K562 (cell line): ENCODE measurements around the gene SH3BP2. TPM values are rescaled to one million over a fixed set of nuclear protein-coding genes. Genes with fewer than 3 reads are reported as not detected.

Experiments used
- ATAC-seq: fragments of 200-7000 bp; cut with Tn5 transposase; 3 replicates; pipeline ENCODE4 v1.9.1; 2020; ENCODE audit warnings: moderate library complexity
- BruUV-seq: library from RNA; stranded (reverse); fragments of 400-500 nt; replicated peaks from 2 replicates; lab custom pipeline; 2021; lab: Mats Ljungman, UMichigan
- CTCF ChIA-PET: fragments of 300-600 bp; formaldehyde crosslinking; extraction: SDS; loops from one replicate; lab custom pipeline; 2021; ENCODE audit warnings: low intra/inter-chr PET ratio; lab: Yijun Ruan, JAX
- POLR2A ChIA-PET: fragments of 300-600, 350-650 bp; sonication (Branson Sonifier 250); formaldehyde crosslinking; extraction: SDS; loops from one replicate; lab custom pipeline; 2021; ENCODE audit warnings: antibody characterized with exemption, inconsistent platforms; lab: Yijun Ruan, JAX
- DNase-seq, 4 experiments: peaks; one replicate each; pipeline versions ENCODE4 v3.0.0 to v3.0.0-alpha.2; 2011 to 2018; ENCODE audit warnings: low spot score in 3 of 4, mixed read lengths in 3 of 4; ENCODE audit errors: extremely low read depth in 1 of 4
- FAIRE-seq: peaks from 2 replicates; lab custom pipeline; 2011; peaks lifted over from hg19 to GRCh38; lab: Jason Lieb, UNC
- H2AFZ ChIP-seq: 2 replicates; pipeline ENCODE4 v1.6.0; 2011; ENCODE audit warnings: low read depth, low read length, control low read depth, inconsistent platforms
- H3K27ac ChIP-seq: fragments of 200-600 bp; 3 replicates; pipeline ENCODE4 v1.8.0; 2011; ENCODE audit warnings: low read depth, mild to moderate bottlenecking, control low read depth, inconsistent platforms, low read length, moderate library complexity, mixed read lengths; ENCODE audit errors: extremely low read depth
- H3K27me3 ChIP-seq, 2 experiments: fragments of 300-600 bp in 1 of 2; 2 replicates in 1 of 2; 3 replicates in 1 of 2; pipeline versions ENCODE4 v1.6.0 to v1.8.0; 2011; ENCODE audit warnings: inconsistent platforms in 2 of 2, low read length in 2 of 2, mild to moderate bottlenecking in 1 of 2, mixed read lengths in 1 of 2, moderate library complexity in 1 of 2; ENCODE audit not compliant: control insufficient read depth in 2 of 2, insufficient read depth in 2 of 2
- H3K36me3 ChIP-seq: fragments of 300-600 bp; 3 replicates; pipeline ENCODE4 v1.8.0; 2011; ENCODE audit warnings: mild to moderate bottlenecking, low read length, inconsistent platforms; ENCODE audit not compliant: control insufficient read depth, insufficient read depth
- H3K4me1 ChIP-seq, 2 experiments: fragments of 200-600 bp in 1 of 2; replicated peaks in 1 of 2; 2 replicates in 1 of 2; 3 replicates in 1 of 2; pipeline versions ENCODE4 v1.5.1 to v1.8.0; 2011; ENCODE audit warnings: inconsistent platforms in 2 of 2, low read length in 2 of 2, mild to moderate bottlenecking in 1 of 2, mixed read lengths in 1 of 2, moderate library complexity in 1 of 2; ENCODE audit not compliant: control insufficient read depth in 2 of 2, insufficient read depth in 2 of 2
- H3K4me2 ChIP-seq: 2 replicates; pipeline ENCODE4 v1.6.1; 2011; ENCODE audit warnings: low read length, control low read depth, inconsistent platforms, mixed read lengths; ENCODE audit not compliant: insufficient read depth
- H3K4me3 ChIP-seq: fragments of 200-600 bp; sonication (generic), shearing (Covaris generic); 2 replicates; pipeline ENCODE4 v1.5.1; 2016; ENCODE audit warnings: control low read depth, inconsistent platforms
- H3K79me2 ChIP-seq: fragments of 200-600 bp; 3 replicates; pipeline ENCODE4 v1.8.0; 2011; ENCODE audit warnings: low read length, inconsistent platforms; ENCODE audit not compliant: control insufficient read depth, insufficient read depth
- H3K9ac ChIP-seq, 2 experiments: 2 replicates each; pipeline versions ENCODE4 v1.6.0 to v1.6.1; 2011; ENCODE audit warnings: low read depth in 2 of 2, low read length in 2 of 2, control low read depth in 1 of 2, inconsistent platforms in 1 of 2, mild to moderate bottlenecking in 1 of 2, mixed read lengths in 1 of 2; ENCODE audit not compliant: insufficient read depth in 1 of 2
- H3K9me1 ChIP-seq: one replicate; pipeline ENCODE4 v1.6.0; 2011; ENCODE audit warnings: inconsistent platforms, mild to moderate bottlenecking, low read length, moderate library complexity; ENCODE audit not compliant: control insufficient read depth, insufficient read depth
- H3K9me3 ChIP-seq: replicated peaks from 2 replicates; pipeline ENCODE4 v1.5.1; 2011; ENCODE audit warnings: low read depth, low read length, inconsistent platforms; ENCODE audit not compliant: control insufficient read depth, insufficient read depth
- H4K20me1 ChIP-seq: replicated peaks from 2 replicates; pipeline ENCODE4 v1.6.1; 2011; ENCODE audit warnings: low read length, inconsistent platforms, mixed read lengths; ENCODE audit not compliant: control insufficient read depth, insufficient read depth
- BACH1 ChIP-seq: fragments of 200-800 bp; sonication (Bioruptor generic); IDR thresholded peaks from 2 replicates; pipeline ENCODE4 v1.6.1; 2016; ENCODE audit warnings: missing genetic modification characterization, missing compliant biosample characterization
- HOXB6 ChIP-seq: fragments of 250-450 bp; sonication (Bioruptor Pico); IDR thresholded peaks from 2 replicates; pipeline ENCODE4 v1.5.1; 2022; ENCODE audit warnings: mild to moderate bottlenecking, borderline replicate concordance
- KHSRP ChIP-seq: fragments of 450-650 bp; IDR thresholded peaks from 2 replicates; pipeline ENCODE4 v1.6.1; 2017
- NCOA4 ChIP-seq: fragments of 450-650 bp; IDR thresholded peaks from 2 replicates; pipeline ENCODE4 v1.6.1; 2018; ENCODE audit warnings: mild to moderate bottlenecking; ENCODE audit not compliant: partially characterized antibody
- NCOR1 ChIP-seq: fragments of 450-650 bp; IDR thresholded peaks from 2 replicates; pipeline ENCODE4 v1.6.1; 2016; ENCODE audit warnings: mild to moderate bottlenecking, moderate library complexity
- NR3C1 ChIP-seq: sonication (generic); formaldehyde crosslinking; IDR thresholded peaks from 2 replicates; pipeline ENCODE4 v1.8.1; 2022; ENCODE audit warnings: missing genetic modification reagents
- PBX2 ChIP-seq, 2 experiments: IDR thresholded peaks in 1 of 2; conservative IDR thresholded peaks in 1 of 2; 2 replicates each; pipeline ENCODE4 v1.6.1; 2016; ENCODE audit warnings: low read depth in 2 of 2, mild to moderate bottlenecking in 1 of 2, missing compliant biosample characterization in 1 of 2, missing genetic modification characterization in 1 of 2, moderate library complexity in 1 of 2
- PHTF2 ChIP-seq: fragments of 250-450 bp; sonication (Bioruptor Pico); IDR thresholded peaks from 2 replicates; pipeline ENCODE4 v1.5.0; 2021; ENCODE audit warnings: mild to moderate bottlenecking
- POLR3G ChIP-seq: IDR thresholded peaks from 2 replicates; pipeline ENCODE4 v1.6.1; 2011; ENCODE audit not compliant: insufficient read length, insufficient replicate concordance; ENCODE audit errors: extremely low read depth
- RNF2 ChIP-seq: sonication (generic); IDR thresholded peaks from 2 replicates; pipeline ENCODE4 v1.6.1; 2016
- ZNF407 ChIP-seq: fragments of 450-650 bp; IDR thresholded peaks from 2 replicates; pipeline ENCODE4 v1.6.1; 2016; ENCODE audit warnings: low read depth
- ZNF77 ChIP-seq: fragments of 250-450 bp; sonication (Bioruptor Pico); IDR thresholded peaks from 2 replicates; pipeline ENCODE4 v1.5.0; 2020
- WGBS: fragments of 100-300 bp; shearing (Covaris generic); methylation state at CpG from one replicate; pipeline ENCODE4 v1.1.6; 2016; ENCODE audit warnings: low coverage, mixed read lengths; ENCODE audit not compliant: insufficient coverage; ENCODE audit errors: missing lambda C conversion rate; 5-methylcytosine and 5-hydroxymethylcytosine counted together
- in situ Hi-C: fragments of 300-500 bp; cut with MboI; formaldehyde crosslinking; loops from 4 replicates; pipeline ENCODE4 v1.15.0; 2018; ENCODE audit warnings: inconsistent platforms, mixed read lengths
- intact Hi-C: fragments of 100-400 bp; cut with micrococcal nuclease; formaldehyde crosslinking; loops from 2 replicates; pipeline ENCODE4 v1.14.2; 2022
- polyA plus RNA-seq, 8 experiments: library from polyadenylated mRNA; depleted of rRNA in 4 of 8; stranded (reverse) in 5 of 8; unstranded in 3 of 8; fragments of >200 nt; fragmentation: Nextera tagmentation in 2 of 8; fragmentation: Illumina TruSeq in 1 of 8; extraction: Ambion mirVana in 2 of 8; extraction: Trizol in 1 of 8; gene quantifications; 2 replicates each; pipeline versions ENCODE4 v1.2.1 to v1.2.3, GENCODE V29; 2011 to 2014; ENCODE audit warnings: inconsistent platforms in 1 of 8, missing spikeins in 1 of 8
- total RNA-seq, 7 experiments: library from RNA; depleted of rRNA in 6 of 7; stranded (reverse); fragments of >200 nt in 6 of 7; fragmentation: Illumina TruSeq in 2 of 7; extraction: Trizol in 2 of 7; gene quantifications; 2 replicates each; pipeline versions ENCODE4 v1.2.1 to v1.2.3, GENCODE V29; 2011 to 2021; ENCODE audit warnings: low replicate concordance in 1 of 7

Gene SH3BP2
- total and polyA plus RNA-seq, 9 of the 15 experiments (the other 6 are each of a cell fraction or from before 2014, with no cell fraction given), result 0.34 to 16.0 (median 5.1) TPM

DNA sequence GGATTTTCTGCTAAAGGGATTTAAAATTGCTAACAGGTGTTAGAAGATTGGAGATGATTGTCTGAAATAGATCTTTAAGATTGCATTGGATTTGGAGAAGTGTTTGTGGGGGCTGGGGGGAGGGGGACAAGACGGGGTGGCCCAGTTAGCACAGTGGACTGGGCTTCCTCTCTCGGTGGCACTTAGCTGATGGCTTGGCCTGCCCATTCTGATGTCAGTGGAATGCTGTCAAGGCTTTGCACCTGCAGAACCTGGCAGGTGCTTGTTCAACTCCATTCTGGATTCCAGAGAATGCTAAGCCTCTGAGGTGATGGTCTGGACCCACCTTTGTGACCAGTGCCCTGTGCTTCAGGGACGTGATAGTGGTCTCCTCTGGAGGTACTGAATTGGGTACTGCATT, 94.5 kb downstream of the SH3BP2 start (continued):
- TF ChIP-seq PBX2 (CRISPR knock-in tag; IDR thresholded peaks at IDR 0.05; ENCODE audit: low read depth), result no peak
- TF ChIP-seq PBX2 (tag; conservative IDR thresholded peaks at IDR 0.05; ENCODE audit: low read depth), result no peak
- TF ChIP-seq RNF2, result no peak
- no peak for TF ChIP-seq BACH1 (tag)
- no peak for TF ChIP-seq NR3C1 (CRISPR knock-in tag)

DNA sequence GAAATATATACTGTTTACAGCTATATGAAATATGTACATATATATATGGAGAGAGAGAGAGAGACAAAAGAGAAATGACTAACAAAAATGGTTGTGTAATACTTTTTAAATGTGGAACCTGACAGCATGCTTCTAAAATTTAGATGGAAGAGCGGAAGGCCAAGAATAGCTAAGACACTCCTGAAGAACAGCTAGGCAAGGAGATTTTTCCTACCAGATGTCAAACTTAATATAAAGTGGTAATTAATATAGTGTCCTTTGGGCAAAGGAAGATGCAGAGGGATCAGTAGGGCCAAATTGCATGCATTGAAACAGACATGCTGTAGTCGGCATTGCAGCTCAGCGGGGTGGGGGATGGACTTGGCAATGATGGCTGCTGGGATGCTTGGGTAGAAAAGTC, 96.0 kb downstream of the SH3BP2 start:
- DNase-seq (no peak), ATAC-seq (no peak), FAIRE-seq (no peak)
- ChIA-PET POLR2A (interaction anchor here (0.8 kb wide), 1 partner anchor 9 kb away, joined by 3 read pairs; no protein-coding TSS in a partner anchor), CTCF (no interaction called here)
- H3K27me3 ChIP-seq, result no peaks in the 10 kb centered on the region
- no peak overlapping the region for H3K4me3 ChIP-seq
- intact Hi-C loops (no loop called here), in situ Hi-C loops (no loop called here)
- H2AFZ ChIP-seq, result no peak overlapping the region
- 96% methylated on average over 3 of the region's 3 CpGs for WGBS
- no peak overlapping the region for H3K9ac ChIP-seq
- H3K27ac ChIP-seq, result no peak overlapping the region
- no peak overlapping the region for H3K4me2 ChIP-seq
- H3K9me1 ChIP-seq, result no peaks in the 10 kb centered on the region
- no peaks in the 10 kb centered on the region for H3K9me3 ChIP-seq
- H3K79me2 ChIP-seq, result no peaks in the 10 kb centered on the region
- H4K20me1 ChIP-seq, result no peaks in the 10 kb centered on the region
- H3K4me1 ChIP-seq, result no peaks in the 10 kb centered on the region
- no TSS peak for BruUV-seq
- peaks cover 43% of the 10 kb centered on the region for H3K36me3 ChIP-seq
- no peak for TF ChIP-seq NCOR1
- TF ChIP-seq PHTF2 (CRISPR knock-in tag), result no peak
- no peak for TF ChIP-seq HOXB6
- TF ChIP-seq ZNF407, result no peak
- no peak for TF ChIP-seq NCOA4
- no peak for TF ChIP-seq KHSRP
- TF ChIP-seq POLR3G, result no peak
- no peak for TF ChIP-seq ZNF77 (CRISPR knock-in tag)
